Heart right ventricle (tissue), 16 donors: ENCODE data around the gene FHIT. TPM values are rescaled to one million over a fixed set of nuclear protein-coding genes. Genes with fewer than 3 reads are reported as not detected.

Experiments used
- ATAC-seq, 8 donors: fragments of 200-7000 bp; cut with Tn5 transposase; one replicate each; pipeline ENCODE4 v1.9.1; 2020; ENCODE audit warnings: mild to moderate bottlenecking in 8 of 8, moderate library complexity in 8 of 8, moderate number of reproducible peaks in 1 of 8
- DNase-seq, 2 donors: peaks; one replicate each; pipeline ENCODE4 v3.0.0-alpha.2; 2020
- H3K27ac ChIP-seq, 10 donors: fragments of 200-600 bp; sonication (generic) in 2 of 10; one replicate each; pipeline versions ENCODE4 v1.5.0 to v1.8.0; 2020 to 2022; ENCODE audit warnings: mild to moderate bottlenecking in 3 of 10
- H3K27me3 ChIP-seq, 7 donors: fragments of 200-600 bp; one replicate each; pipeline ENCODE4 v1.8.0; 2021 to 2022; ENCODE audit warnings: mild to moderate bottlenecking in 2 of 7
- H3K36me3 ChIP-seq, 9 donors: fragments of 200-600 bp; sonication (generic) in 1 of 9; one replicate each; pipeline versions ENCODE4 v1.5.0 to v1.8.0; 2020 to 2022; ENCODE audit warnings: mild to moderate bottlenecking in 2 of 9
- H3K4me1 ChIP-seq, 9 donors: fragments of 200-600 bp; sonication (generic) in 1 of 9; one replicate each; pipeline versions ENCODE4 v1.5.0 to v1.8.0; 2020 to 2022; ENCODE audit warnings: mild to moderate bottlenecking in 4 of 9
- H3K4me3 ChIP-seq, 10 donors: fragments of 200-600 bp; sonication (generic) in 2 of 10; one replicate each; pipeline versions ENCODE4 v1.5.0 to v1.8.0; 2020 to 2022; ENCODE audit warnings: mild to moderate bottlenecking in 7 of 10, moderate library complexity in 2 of 10
- H3K9me3 ChIP-seq, 11 donors: fragments of 200-600 bp in 10 of 11; sonication (generic) in 2 of 11; one replicate each; pipeline versions ENCODE4 v1.5.0 to v1.8.0; 2013 to 2022; ENCODE audit warnings: mild to moderate bottlenecking in 2 of 11, control low read depth in 1 of 11, moderate library complexity in 1 of 11
- WGBS, 2 donors: extraction: QIAGEN DNeasy Blood & Tissue Kit; methylation state at CpG; one replicate each; pipeline ENCODE4 v1.1.7; 2013; ENCODE audit warnings: inconsistent platforms in 1 of 2; 5-methylcytosine and 5-hydroxymethylcytosine counted together
- intact Hi-C, 10 donors: fragments of 100-400 bp; cut with DNase I; formaldehyde crosslinking; loops; one replicate each; pipeline versions ENCODE4 v1.11.1 to v1.14.2; 2022
- polyA plus RNA-seq, 2 donors: library from polyadenylated mRNA; stranded (reverse); fragments of 200-250 nt; gene quantifications; one replicate each; pipeline ENCODE4 v1.2.3, GENCODE V29; 2013
- total RNA-seq, 10 donors: library from RNA; stranded (reverse); fragmentation: NEBNext Ultra II Directional in 3 of 10; extraction: Animal tissue kit (Norgen Biotek cat#: 25700) in 3 of 10; gene quantifications; one replicate each; pipeline versions ENCODE4 v1.2.1 to v1.2.4, GENCODE V29; 2021 to 2023
- TF ChIP-seq, protein P1 (sequence below), 9 donors: fragments of 200-600 bp; sonication (generic) in 2 of 9; IDR thresholded peaks; one replicate each; pipeline versions ENCODE4 v1.5.0 to v1.8.0; 2021 to 2022; ENCODE audit warnings: antibody characterized with exemption in 9 of 9, mild to moderate bottlenecking in 5 of 9, moderate library complexity in 1 of 9
- donor health status: Arrhythmogenic right ventricular cardiomyopathy.
- donor health status: ischemic (EF 13 %, LVEDD 7.1; RV severe dilation, severe dysfunction).
- donor health status: healthy with polysubstance abuse.
- donor health status: DM: no; HTN: yes; CAD: no.
- donor health status: DM: no; HTN: no; CAD: no.
- donor health status: ischemic (EF 25% LVEDD 6.9; RV normal size, moderate dysfunction).
- donor health status: ischemic (EF 25% LVEDD 5.7; RV mildly dilated, moderate dysfunction).
- donor health status: healthy.
- donor health status: DM: yes; HTN: yes; CAD: no.
- donor health status: Ischemic cardiomyopathy.
- donor health status: ischemic (EF 35%, LVEDD 5.7; RV mildly dilated, moderate dysfunction).
- donor health status: nonischemic (EF 11% LVEDD 7.7; RV severe dilation, severe dysfunction).
- donor health status: DM: yes; HTN: yes; CAD: no.
- donor health status: PGD.
- donor health status: ischemic (EF 29% LVEDD 5.4; RV normal size, mild dysfunction).
- donor health status: nonischemic (EF 23%, LVEDD 6.1; RV moderate dilation, normal function).

FHIT gene
- total and polyA plus RNA-seq, 12 donors, result 4.7 to 25.5 (median 18.3) TPM

DNA sequence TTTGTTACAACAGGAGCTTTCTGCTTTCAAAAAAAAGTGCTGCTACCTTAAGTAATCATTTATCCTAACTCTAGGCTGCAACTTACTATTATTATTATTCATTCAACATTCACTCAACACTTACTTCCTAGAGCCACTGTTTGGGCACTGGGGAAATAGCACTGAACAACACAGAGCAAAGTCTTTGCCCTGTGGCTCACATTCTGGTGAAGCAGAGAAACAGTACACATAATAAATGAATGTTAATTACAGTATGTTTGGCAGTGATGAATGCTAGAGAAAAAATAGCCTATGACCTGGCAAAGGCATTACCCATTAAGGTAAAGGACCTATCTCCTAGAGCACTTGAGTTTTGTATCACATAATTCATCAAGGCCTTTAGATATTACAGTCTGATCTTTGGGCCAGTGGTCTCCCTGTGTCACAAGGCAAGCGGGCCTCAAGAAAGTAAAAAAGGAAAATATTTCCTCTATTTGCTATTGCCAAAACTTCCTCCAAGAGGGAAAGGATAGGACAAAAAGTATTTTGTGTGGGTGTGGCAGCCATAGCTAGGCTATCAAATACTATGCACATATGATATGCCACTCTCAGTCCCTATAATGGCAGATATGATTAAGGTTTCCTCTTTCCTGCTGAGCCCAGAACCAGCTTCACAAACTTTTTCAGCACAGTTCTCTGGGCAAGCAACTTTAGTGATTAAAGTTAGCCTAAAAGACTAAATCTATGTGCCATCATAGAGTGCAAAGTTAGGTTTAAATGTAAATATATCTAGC lies 142.8 kb downstream of the FHIT start:
- 0 to 2% methylated on average over 1 of the region's 1 CpG for WGBS, 2 donors
- intact Hi-C loops, result loop anchor here in 1 of 10 donors (10.0 kb wide), 1 partner anchor 56 kb away; no protein-coding TSS in a partner anchor
- ATAC-seq, result no peak

DNA sequence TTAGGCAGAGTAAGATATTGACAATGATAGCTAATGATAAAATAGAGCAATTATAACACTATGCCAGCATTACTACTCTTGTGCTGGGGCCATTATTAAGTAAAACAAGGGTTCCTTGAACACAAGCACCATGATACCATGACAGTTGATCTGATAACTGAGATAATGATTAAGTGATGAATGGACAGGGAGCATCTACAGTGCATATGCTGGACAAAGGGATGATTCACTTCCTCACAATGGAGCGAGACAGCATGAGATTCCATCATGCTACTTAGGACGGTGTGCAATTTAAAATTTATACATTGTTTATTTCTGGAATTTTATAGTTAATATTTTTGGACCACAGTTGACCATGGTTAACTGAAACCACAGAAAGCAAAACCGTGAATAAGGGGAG lies 156.6 kb downstream of the FHIT start:
- ATAC-seq (no peak), DNase-seq (no peak)
- Histone ChIP-seq H3K9me3 (no peaks in the 10 kb centered on the region), H3K27ac (no peak overlapping the region), H3K4me3 (no peak overlapping the region), H3K4me1 (no peaks in the 10 kb centered on the region), H3K36me3 (no peaks in the 10 kb centered on the region), H3K27me3 (no peaks in the 10 kb centered on the region)
- 81 to 87% methylated on average over 3 of the region's 3 CpGs for WGBS, 2 donors
- intact Hi-C loops, result no loop called here
- TF ChIP-seq, protein P1, sequence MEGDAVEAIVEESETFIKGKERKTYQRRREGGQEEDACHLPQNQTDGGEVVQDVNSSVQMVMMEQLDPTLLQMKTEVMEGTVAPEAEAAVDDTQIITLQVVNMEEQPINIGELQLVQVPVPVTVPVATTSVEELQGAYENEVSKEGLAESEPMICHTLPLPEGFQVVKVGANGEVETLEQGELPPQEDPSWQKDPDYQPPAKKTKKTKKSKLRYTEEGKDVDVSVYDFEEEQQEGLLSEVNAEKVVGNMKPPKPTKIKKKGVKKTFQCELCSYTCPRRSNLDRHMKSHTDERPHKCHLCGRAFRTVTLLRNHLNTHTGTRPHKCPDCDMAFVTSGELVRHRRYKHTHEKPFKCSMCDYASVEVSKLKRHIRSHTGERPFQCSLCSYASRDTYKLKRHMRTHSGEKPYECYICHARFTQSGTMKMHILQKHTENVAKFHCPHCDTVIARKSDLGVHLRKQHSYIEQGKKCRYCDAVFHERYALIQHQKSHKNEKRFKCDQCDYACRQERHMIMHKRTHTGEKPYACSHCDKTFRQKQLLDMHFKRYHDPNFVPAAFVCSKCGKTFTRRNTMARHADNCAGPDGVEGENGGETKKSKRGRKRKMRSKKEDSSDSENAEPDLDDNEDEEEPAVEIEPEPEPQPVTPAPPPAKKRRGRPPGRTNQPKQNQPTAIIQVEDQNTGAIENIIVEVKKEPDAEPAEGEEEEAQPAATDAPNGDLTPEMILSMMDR (IDR thresholded peaks at IDR 0.05), result no peak

More for the DNA sequence above, 142.8 kb downstream of the FHIT start:
- Histone ChIP-seq H3K4me1 (no peaks in the 10 kb centered on the region), H3K9me3 (peaks cover 0 to 3% (median 0%) of the 10 kb centered on the region in 11 donors), H3K27me3 (no peaks in the 10 kb centered on the region), H3K27ac (no peak overlapping the region), H3K36me3 (no peaks in the 10 kb centered on the region), H3K4me3 (no peak overlapping the region)
- TF ChIP-seq, protein P1 (IDR thresholded peaks at IDR 0.05), result no peak
- no peak for DNase-seq

DNA sequence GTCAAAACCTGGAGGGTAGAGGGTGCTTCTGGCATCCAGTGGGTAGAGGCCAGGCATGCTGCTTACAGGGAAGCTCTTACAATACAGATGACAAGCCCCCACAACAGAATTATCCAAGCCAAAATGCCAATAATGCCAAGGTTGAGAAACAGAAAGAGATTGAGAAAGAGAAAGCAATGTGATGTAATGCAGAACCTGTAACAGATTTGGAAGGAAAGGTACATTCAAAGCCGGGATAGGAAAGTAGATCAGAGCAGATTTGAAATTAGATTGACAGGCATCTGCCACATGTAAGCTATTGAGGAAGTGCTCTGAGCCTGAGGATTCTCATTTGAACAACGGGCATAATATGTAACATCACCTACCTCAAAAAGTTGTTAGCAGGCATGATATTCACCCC lies 157.9 kb downstream of the FHIT start:
- Histone ChIP-seq H3K9me3 (no peaks in the 10 kb centered on the region), H3K4me3 (no peak overlapping the region), H3K27me3 (no peaks in the 10 kb centered on the region), H3K27ac (no peak overlapping the region), H3K4me1 (no peaks in the 10 kb centered on the region), H3K36me3 (no peaks in the 10 kb centered on the region)
- ATAC-seq (no peak), DNase-seq (no peak)
- 88 to 93% methylated on average over 2 of the region's 2 CpGs for WGBS, 2 donors
- intact Hi-C loops, result no loop called here
- TF ChIP-seq, protein P1 (IDR thresholded peaks at IDR 0.05), result no peak

DNA sequence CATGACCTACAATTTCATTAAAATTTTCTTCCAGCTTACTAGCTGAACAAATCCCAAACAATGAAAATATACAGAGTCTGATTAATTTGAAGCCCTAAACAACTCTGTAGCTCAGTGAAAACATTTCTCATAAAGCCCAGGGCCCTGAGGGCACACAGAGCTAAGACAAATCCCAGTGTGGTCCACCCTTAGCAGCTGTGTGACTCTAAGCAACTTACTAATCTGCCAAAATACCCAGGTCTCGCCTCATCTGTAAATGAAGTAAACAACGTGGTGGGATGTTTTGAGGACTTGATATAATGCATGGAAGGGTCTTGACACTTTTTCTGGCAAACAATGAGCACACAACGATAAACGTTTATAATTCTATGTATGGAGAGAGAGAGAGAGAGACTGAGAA lies 158.4 kb downstream of the FHIT start:
- Histone ChIP-seq H3K36me3 (no peaks in the 10 kb centered on the region), H3K27me3 (no peaks in the 10 kb centered on the region), H3K4me3 (no peak overlapping the region), H3K9me3 (no peaks in the 10 kb centered on the region), H3K4me1 (no peaks in the 10 kb centered on the region), H3K27ac (no peak overlapping the region)
- ATAC-seq, result no peak
- TF ChIP-seq, protein P1 (IDR thresholded peaks at IDR 0.05), result no peak
- WGBS, 2 donors, result 74 to 79% methylated on average over 4 of the region's 4 CpGs
- intact Hi-C loops, result no loop called here
- no peak for DNase-seq
